HG02852 (cell line): Measurements from ENCODE around the gene TLCD3A.
"Not testable (repeated sequence)": the region's sequence is repeated elsewhere in the genome, so short reads cannot be mapped to it uniquely, and the experiment has no call there.

Experiments
- ATAC-seq: cut with Tn5 transposase; IDR thresholded peaks from one replicate; pipeline ENCODE4 v1.9.1; 2021; ENCODE audit warnings: mild to moderate bottlenecking, moderate library complexity; ENCODE audit not compliant: unreplicated experiment

TLCD3A gene

DNA sequence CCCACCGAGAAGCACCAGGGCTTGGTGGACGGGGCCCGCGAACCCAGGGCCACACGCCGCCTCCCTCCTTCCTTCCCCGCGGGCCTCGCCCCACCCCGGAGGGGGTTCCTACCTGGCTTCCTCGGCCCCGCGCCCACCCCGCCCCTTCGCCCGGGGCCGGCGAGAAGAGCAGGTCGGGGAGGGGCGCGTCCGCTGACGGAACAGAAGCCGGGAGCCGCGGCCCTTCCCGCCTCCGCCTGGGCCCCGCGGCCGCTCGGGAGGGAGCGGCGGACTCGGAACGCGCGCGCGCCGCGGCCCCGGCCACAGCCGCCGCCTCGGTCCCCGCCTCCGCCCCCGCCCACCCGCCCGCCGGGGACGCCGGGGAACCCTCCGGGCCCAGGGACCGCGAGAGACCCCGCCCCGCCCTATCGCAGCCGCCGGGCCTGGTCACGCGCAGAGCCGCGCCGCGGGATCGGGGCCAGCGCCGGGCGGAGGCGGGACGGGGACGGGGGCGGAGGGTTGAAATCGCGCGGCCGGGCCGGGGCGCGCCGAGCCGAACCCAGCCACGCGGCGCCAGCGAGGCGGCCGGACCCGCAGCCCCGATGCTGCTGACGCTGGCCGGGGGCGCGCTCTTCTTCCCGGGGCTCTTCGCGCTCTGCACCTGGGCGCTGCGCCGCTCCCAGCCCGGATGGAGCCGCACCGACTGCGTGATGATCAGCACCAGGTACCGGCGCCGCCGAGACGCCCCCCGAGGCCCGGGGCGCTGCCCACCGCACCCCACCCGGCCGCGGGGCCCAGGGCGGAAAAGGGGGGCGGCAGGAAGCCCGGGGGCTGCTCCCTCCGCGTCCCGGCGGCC is at the start of gene TLCD3A:
TLCD3A (plus strand) TSS at position 530 of the 835 bp plus-strand sequence; CDS start at position 582, 52 bp downstream.
- peak; percentile 64 for ATAC-seq

DNA sequence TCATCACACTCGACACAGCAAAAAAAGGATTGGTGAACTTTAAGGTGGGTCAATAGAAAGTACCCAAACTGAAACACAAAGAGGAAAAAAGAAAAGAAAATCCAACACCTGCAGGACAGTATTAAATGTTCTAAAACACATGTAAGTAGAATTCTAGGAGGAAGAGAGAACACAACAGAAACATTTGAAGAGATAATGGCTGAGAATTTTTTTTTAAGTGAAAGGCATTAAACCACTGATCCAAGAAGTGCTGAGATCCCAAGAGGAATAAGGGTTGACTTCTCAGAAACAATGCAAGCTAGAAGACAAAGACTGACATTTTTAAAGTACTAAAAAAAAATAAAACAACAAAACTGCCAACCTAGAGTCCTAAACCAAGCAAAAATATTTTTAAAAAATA is 49.4 kb upstream of the TLCD3A start:
- no peak for ATAC-seq

DNA sequence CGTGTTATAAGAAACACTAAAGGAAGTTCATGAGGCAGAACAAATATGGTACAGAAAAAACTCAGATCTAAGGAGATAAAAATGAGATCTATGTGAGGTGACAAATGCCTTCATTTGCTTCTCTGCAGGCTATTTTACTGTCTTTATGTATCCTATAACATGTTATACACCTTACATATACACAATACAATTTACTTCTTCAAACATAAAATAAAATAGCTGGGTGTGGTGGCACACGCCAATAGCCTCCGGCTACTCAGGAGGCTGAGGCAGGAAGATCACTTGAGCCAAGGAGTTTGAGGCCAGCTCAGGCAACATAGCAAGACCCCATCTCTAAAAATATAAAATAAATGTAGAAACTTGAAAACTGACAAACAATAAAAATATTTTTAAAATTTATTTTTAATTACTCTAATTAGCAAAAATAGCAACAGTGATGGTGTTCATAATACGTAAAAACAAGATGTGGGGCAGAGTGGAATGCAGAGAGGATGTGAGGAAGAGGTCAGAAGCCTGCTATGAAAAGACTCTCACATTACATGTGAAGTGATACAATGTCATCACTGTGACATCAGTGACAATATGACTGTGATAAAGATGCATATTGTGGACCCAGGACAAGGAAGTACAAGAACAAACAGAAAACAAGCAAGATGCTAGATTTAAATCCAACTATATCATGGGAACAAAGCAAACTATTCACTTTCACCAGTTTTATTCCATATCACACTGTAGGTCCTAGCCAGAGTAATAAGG is 48.7 kb upstream of the TLCD3A start:
- no peak for ATAC-seq

DNA sequence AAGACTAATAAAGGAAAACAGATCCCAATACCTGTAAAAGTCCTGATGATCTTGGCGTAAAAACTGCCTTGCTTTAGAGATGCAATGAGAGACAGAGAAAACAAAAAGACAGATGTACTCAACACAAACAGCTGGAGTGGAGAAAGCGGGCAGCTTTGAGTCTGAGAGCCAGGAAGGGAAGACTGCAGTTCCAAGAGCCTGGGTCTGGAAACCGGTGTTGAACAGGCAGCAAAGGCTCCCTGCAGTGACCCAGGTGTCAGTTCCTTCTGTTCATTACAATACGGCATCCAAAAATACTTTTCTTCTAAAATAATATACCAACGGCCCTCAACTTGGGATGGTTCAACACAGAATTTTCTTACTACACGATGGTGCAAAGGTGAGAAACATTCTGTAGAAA is 47.4 kb upstream of the TLCD3A start:
- ATAC-seq: no peak

DNA sequence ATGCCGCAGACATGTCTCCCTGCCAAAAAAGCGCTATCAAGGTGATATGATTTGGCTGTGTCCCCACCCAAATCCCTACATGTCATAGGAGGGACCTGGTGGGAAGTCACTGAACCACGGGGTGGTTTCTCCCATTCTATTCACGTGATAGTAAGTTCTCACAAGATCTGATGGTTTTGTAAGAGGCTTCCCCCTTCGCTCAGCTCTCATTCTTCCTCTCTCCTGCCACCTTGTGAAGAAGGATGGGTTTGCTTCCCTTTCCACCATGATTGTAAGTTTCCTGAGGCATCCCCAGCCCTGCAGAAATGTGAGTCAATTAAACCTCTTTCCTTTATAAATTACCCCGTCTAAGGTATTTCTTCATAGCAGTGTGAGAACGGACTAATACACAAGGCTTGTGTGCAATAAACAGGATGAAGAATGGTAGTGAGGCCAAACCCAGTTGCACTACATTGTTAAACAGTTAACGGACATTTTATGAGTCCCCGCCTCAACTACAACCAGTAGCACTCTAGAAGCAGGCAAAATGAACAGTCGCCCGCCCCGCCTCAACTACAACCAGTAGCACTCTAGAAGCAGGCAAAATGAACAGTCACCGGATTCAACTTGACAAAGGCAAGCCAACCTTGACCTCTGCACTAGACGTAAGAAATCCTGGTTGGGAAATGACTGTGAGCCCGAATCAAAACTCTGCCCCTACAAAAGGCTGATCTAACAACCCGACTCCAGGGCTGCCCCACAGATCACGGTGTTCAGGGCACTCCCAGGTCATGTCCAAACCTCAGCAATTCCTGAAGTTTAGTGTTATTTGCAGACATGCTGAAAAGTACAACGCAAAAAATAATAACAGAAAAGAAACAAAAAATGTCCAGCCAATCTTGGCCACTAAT is 44.1 kb upstream of the TLCD3A start:
- no peak for ATAC-seq

DNA sequence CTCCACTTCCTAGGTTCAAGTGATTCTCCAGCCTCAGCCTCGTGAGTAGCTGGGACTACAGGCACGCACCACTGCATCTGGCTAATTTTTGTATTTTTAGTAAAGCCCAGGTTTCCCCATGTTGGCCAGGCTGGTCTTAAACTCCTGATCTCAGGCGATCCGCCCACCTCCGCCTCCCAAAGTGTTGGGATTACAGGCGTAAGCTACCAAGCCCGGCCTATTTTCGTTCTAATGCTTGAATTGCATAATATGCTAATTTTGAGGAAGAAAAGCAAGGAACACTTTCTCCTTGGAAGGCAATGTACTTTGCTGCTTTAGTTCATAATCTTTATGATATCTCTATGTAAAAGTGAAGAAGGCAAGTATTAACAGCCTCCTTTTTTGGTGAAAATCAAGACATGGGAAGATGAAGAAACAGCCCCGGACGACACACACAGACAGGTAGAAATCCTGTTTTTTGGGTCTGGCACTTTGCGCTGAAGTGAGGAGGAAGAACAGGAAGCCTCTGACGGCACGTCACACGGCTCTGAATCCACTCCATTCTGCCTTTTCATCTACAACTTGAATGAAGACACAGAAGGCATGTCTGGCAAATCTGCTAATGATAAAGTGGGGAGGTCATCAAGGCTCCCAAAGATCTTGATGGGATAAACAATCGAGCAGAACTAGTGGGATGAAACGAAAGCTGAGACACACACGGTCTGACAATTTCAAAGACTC is 42.7 kb upstream of the TLCD3A start:
- ATAC-seq: no peak

DNA sequence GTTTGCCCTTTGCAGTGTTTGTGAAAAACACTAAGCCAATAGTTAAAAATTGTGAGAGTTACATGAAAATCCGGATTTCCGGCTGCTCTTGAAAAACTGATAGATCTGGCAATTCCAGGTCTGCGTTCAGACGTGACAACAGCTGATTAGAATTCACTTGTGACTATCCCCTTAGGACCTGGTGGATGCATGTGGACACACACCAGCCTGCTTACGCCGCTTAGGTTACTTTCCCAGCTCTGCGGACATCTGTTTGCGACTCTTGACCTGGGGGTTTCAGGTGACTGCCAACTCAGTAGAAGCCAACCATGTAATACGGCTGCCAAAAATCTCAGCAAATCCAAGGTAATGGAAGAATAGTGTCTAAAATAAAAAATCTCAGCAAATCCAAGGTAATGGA is 42.0 kb upstream of the TLCD3A start:
- no peak for ATAC-seq

DNA sequence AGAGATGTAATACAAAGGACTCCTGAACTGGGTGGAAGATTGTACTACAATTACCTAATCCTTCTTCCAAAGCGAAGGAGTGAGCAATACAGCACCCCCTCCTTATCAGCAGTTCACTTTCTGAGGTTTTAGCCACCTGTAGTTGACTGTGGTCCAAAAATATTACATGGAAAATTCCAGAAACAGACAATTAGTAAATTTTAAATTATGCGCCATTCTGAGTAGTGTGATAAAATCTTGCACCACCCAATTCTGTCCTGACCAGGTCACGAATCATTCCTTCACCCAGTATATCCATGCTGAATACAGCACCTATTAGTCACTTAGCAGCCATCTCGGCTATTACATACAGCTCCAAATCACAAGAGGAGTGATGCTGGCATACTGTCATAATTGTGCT is 41.0 kb upstream of the TLCD3A start:
- ATAC-seq: no peak

DNA sequence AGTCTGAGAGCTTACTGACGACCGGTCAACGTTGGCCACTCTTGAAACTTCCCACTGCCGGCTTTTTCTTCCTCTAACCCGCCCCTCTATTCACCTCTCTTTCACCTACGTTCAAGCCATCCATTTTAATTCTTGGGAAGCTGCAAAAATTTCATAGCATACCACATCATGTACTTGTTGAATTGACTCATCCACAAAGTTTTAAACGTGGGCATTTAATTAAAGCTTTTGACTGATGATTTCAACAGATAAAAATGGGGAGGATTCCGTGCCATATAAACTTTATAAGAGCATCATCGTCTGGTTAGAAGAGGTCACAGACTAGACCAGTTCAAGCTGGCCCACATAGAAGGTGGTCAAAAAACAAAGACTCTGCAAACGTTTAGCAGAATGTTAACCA is 40.3 kb upstream of the TLCD3A start:
- no peak for ATAC-seq

DNA sequence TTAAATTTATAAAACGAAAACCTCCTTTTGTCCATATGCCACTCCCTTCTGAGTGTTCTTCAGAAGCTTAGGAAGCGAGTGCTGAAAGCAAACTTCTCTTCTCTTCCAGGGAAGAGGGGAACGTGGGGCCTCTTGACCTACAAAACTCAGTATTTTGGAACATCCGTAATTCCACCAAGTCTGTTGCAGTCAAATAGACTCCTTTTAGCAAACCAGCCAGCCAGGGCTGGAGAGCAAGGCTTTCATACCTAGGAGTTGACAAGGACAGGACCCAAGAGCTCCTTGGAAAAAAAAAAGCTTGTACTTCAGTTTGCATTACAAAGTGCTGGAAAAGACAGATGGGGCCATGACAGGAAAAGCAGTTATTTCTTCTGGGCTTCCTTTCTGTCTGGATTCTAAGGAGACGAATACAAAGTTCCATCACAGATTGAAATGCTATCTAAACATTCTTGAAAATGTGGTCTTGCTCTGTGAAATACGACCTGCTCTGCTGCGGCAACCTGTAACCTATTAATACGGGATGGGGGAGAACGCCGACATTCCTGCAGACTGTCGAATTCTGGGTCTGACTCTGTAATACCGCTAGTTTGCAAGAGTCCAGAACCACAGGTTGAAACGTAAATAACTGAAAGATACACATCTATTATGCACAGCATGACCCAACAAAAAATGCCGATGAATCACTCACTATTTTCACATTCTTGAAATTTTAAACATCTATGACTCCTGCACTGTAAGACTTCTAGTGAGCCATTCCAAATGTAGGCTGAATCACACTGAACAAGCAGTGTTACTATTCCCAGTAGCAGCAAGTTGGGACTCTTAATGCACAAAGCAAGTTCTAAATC is 38.4 kb upstream of the TLCD3A start:
- ATAC-seq: no peak

DNA sequence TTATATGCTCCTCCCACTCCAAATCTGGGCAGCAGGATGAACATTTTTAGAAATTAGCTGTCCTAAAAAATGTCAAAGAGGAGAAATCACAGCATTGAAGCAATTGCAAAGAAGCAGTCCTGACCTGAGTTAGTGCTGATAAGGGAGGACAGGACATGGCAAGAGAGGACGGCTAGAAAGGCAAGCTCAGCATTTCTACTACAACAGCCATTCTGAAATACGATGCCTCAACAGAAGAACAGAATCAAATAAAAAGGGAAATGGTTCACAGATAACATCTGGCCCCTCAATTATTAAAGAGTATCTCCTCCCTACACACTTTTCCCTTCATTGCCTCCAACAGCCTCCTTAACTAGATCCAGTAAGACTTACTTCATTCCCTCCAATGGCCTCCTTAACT is 36.0 kb upstream of the TLCD3A start:
- ATAC-seq: no peak

DNA sequence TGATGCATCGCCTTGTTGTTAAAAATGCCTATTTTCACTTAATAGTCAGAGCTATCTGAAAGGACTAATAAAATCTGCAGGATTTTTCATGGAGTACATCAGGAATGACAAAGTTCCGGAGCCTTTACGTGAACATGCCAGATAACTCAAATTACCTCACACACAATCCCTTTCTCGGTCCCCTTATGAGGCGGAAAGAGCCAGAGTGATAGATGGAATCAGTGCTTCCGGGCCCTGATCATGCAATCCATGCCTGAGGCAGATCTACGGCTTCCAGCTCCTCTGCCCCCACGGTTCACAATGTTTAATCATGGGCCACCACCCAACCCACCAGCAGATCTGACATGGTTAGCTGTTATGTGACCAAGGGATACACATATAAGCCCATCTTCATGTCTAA is 34.7 kb upstream of the TLCD3A start:
- no peak for ATAC-seq

DNA sequence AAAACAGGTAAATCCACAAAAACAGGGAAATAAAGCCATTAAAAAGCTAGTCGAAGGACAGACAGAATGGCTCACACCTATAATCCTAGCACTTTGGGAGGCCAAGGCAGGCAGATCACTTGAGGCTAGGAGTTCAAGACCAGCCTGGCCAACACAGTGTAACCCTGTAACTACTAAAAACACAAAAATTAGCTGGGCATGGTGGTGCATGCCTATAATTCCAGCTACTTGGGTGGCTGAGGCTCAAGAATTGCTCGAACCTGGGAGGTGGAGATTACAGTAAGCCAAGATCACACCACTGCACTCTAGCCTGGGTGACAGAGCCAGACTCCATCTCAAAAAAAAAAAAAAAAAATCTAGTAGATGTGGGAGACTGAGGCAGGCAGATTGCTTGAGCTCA is 34.3 kb upstream of the TLCD3A start:
- not testable (repeated sequence) for ATAC-seq

DNA sequence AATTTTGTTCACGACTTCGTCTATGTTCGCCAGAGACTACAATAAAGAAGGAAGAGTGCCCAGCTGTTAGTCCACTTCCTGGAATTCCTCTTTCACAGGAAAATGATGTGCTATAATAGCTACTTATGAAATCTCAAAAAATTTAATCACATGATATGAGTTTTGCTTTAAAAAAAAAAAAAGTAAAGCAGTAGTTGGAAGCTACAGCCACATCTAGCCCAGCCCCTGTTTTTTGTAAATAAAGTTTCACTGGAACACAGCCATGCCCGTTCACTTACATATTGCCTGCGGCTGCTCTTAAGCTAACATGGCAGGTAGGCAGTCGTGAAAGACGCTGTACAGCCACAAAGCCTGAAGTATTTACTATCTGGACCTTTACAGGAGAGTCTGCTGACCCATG is 33.1 kb upstream of the TLCD3A start:
- no peak for ATAC-seq

DNA sequence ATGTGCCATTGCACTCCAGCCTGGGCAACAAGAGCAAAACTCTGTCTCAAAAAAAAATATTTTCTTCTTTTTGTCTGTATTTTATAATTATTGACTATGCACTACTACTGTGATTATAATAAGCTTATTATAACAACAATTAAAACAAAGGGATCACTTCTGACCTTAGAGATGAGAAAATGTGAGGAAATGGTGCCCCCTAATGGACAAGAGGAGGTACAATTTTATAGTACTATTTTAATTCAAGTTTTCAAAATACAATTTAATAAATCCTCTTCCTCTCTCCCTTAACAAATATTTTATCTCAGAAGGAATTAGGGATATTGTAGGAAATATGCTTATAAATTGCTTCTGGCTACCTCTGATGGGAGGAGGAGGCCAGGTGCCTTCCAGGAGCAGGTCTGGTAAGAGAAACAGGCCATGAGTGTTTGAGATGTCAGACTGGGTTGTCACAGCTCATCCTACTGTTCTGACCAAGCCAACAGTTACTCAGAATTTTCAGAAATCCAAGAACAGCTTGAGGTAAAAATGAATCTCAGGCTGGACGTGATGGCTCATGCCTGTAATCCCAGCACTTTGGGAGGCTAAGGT is 31.8 kb upstream of the TLCD3A start:
- ATAC-seq: no peak

DNA sequence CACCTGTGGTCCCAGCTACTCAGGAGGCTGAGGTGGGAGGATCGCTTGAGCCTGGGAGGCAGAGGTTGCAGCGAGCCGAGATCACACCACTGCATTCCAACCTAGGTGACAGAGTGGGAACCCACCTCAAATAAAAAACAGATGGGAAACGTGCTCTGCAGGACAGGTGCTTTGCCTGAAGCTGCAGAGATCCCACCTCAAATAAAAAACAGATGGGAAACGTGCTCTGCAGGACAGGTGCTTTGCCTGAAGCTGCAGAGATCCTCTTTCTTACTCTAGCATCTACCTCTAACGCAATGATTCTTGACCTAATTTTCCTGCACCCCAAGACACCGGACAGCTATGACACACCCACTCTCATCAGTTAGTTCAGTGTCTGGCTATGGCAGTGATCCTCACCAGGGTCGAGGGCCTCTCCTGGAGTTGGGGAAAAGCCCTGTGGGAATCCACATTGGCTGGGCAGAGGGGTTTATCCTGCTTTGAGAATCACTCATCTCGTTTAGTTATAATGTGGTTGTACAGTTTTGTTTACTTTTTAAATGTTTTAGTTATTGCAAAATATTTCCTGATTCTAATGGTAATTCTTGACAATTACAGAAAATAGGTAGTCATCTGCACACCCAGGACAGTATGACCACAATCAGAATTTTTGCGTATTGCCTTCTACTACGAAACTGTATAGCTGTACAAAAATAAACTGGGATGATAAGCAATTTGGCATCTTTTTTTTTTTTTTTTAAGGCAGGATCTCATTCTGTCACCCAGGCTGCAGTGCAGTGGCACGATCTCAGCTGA is 29.1 kb upstream of the TLCD3A start:
- no peak for ATAC-seq

DNA sequence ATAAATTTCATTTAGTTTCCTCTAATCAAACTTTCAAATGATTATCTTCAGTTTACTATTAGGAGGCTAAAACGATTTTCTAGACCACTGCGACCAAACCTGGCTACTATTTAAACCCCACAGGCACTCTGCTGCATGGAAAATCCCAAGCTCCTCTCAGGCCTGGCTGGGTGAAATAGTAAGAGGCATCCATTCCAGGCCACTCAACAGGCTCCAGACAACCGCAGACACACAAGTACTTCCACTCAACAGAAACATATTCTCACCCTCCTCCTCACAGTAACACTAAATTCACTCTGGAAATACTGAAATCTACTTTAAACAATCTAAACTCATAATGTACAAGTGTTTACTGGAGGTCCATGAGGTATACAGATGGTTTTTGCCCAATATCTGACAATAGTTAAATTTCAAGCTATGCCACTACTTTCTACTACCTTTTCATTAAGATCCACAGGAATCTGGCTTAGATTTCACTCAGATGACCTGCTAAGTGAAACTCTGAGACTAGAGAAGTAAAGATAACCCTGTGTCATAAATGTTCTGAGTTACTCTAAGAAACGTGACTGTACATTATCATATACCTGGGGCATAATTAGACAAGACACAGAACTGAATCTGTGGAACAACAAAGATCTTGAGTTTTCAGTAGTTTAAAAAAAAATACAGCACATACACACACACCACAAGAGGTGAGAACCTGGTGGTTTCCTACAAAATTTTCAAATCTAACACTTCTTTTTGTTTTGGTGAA is 28.1 kb upstream of the TLCD3A start:
- no peak for ATAC-seq

DNA sequence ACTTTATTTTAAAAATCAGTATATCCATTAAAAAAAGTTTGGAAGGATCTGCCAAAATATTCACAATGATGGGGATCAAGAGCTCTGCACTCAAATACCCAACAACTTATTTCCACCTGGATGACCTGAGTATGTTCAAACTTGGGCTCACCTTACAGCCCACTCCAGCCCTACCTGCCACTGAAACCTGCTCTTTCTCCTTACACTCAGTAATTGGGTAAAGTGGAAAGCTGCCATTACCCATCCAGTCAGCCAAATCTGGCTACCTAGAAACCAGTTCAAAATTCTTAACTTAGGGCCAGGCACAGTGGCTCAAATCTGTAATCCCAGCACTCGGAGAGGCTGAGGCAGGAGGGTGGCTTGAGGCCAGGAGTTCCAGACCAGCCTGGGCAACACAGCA is 27.4 kb upstream of the TLCD3A start:
- ATAC-seq: no peak
